SU-DHL-6 (cell line): Measurements from ENCODE around the gene TBPL1.

Source experiments
- H2AFZ ChIP-seq: fragments of 200-600 bp; sonication (generic); 2 replicates; pipeline ENCODE4 v1.6.1; 2014; ENCODE audit warnings: low read depth, mild to moderate bottlenecking, moderate library complexity, mixed read lengths, antibody characterized with exemption, low read length; ENCODE audit not compliant: severe bottlenecking
- H3F3A ChIP-seq: fragments of 200-600 bp; shearing (Covaris generic); 2 replicates; pipeline ENCODE4 v1.6.0; 2016; ENCODE audit warnings: antibody characterized with exemption, mild to moderate bottlenecking; ENCODE audit not compliant: insufficient read depth
- H3K27ac ChIP-seq: fragments of 200-600 bp; sonication (generic); 2 replicates; pipeline ENCODE4 v1.5.1; 2016; ENCODE audit warnings: low read depth, mild to moderate bottlenecking, low read length, moderate library complexity, mixed read lengths
- H3K27me3 ChIP-seq: fragments of 200-600 bp; sonication (generic), shearing (Covaris generic); 2 replicates; pipeline ENCODE4 v1.6.0; 2014; ENCODE audit warnings: mild to moderate bottlenecking, low read length
- H3K36me3 ChIP-seq: fragments of 200-600 bp; sonication (generic); 2 replicates; pipeline ENCODE4 v1.6.1; 2014; ENCODE audit warnings: mild to moderate bottlenecking, low read length, mixed read lengths
- H3K4me2 ChIP-seq: fragments of 300-600, 200-600 bp; shearing (Covaris generic), sonication (generic); 2 replicates; pipeline ENCODE4 v1.6.0; 2014; ENCODE audit warnings: low read length, low read depth, mild to moderate bottlenecking; ENCODE audit not compliant: poor library complexity, severe bottlenecking
- H3K4me3 ChIP-seq: fragments of 200-600 bp; sonication (generic); 2 replicates; pipeline ENCODE4 v1.5.1; 2014; ENCODE audit warnings: antibody characterized with exemption, low read length, mild to moderate bottlenecking, mixed read lengths; ENCODE audit not compliant: insufficient read depth, poor library complexity, severe bottlenecking
- H3K79me2 ChIP-seq: fragments of 200-600 bp; sonication (generic); 2 replicates; pipeline ENCODE4 v1.6.1; 2014; ENCODE audit warnings: mild to moderate bottlenecking, low read length, moderate library complexity; ENCODE audit not compliant: insufficient read depth
- H3K9ac ChIP-seq: fragments of 200-600 bp; sonication (generic); 2 replicates; pipeline ENCODE4 v1.7.0; 2014; ENCODE audit warnings: mild to moderate bottlenecking, low read length
- H3K9me2 ChIP-seq: fragments of 200-600 bp; sonication (generic); replicated peaks from 2 replicates; pipeline ENCODE4 v1.6.1; 2014; ENCODE audit warnings: low read length; ENCODE audit not compliant: insufficient read depth
- H3K9me3 ChIP-seq: fragments of 200-600 bp; sonication (generic); 2 replicates; pipeline ENCODE4 v1.6.1; 2014; ENCODE audit warnings: low read length, mixed read lengths; ENCODE audit not compliant: insufficient read depth
- H4K20me1 ChIP-seq: fragments of 200-600 bp; sonication (generic); 2 replicates; pipeline ENCODE4 v1.6.1; 2014; ENCODE audit warnings: low read depth, mild to moderate bottlenecking, antibody characterized with exemption, low read length, moderate library complexity, mixed read lengths
- EZH2phosphoT487 ChIP-seq: fragments of 200-600 bp; sonication (generic), shearing (Covaris generic); conservative IDR thresholded peaks from 2 replicates; pipeline ENCODE4 v1.6.1; 2018; ENCODE audit warnings: mild to moderate bottlenecking, antibody characterized with exemption, low read length, moderate library complexity, mixed read lengths
- TF ChIP-seq, protein P1 (sequence below): fragments of 200-600 bp; sonication (generic); IDR thresholded peaks from one replicate; pipeline ENCODE4 v1.5.1; 2017; ENCODE audit warnings: antibody characterized with exemption, mild to moderate bottlenecking, low read length, moderate library complexity; ENCODE audit not compliant: insufficient read depth, poor library complexity, severe bottlenecking

The TBPL1 gene

DNA sequence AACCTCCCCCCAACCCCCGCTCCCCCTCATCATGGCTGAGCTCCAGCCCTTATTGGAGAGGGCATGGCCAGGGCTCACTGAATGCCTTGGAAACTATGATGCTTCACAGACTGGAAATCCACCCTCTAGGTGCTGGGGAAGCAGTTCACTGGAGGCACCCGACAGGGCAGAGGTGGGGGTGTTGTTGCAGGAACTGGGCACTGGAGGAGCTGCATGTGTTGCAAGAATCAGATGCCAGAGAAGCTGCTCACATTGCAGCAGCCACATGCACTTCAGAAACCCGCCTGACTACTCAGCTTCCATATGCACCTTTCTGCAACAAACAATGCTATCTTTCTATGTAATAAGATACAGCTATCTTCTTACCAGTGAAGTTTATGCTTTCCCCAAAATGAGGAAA lies 7.9 kb upstream of the TBPL1 start:
- Histone ChIP-seq H3K27me3 (no peaks in the 10 kb centered on the region), H2AFZ (no peak overlapping the region), H3K4me3 (no peak overlapping the region), H3K9me2 (no peaks in the 10 kb centered on the region), H3F3A (no peaks in the 10 kb centered on the region), H3K4me2 (no peak overlapping the region), H4K20me1 (no peaks in the 10 kb centered on the region), H3K36me3 (no peaks in the 10 kb centered on the region), H3K9me3 (no peaks in the 10 kb centered on the region), H3K79me2 (no peaks in the 10 kb centered on the region), H3K9ac (no peak overlapping the region), H3K27ac (no peak overlapping the region)
- no peak for TF ChIP-seq EZH2phosphoT487
- TF ChIP-seq, protein P1, sequence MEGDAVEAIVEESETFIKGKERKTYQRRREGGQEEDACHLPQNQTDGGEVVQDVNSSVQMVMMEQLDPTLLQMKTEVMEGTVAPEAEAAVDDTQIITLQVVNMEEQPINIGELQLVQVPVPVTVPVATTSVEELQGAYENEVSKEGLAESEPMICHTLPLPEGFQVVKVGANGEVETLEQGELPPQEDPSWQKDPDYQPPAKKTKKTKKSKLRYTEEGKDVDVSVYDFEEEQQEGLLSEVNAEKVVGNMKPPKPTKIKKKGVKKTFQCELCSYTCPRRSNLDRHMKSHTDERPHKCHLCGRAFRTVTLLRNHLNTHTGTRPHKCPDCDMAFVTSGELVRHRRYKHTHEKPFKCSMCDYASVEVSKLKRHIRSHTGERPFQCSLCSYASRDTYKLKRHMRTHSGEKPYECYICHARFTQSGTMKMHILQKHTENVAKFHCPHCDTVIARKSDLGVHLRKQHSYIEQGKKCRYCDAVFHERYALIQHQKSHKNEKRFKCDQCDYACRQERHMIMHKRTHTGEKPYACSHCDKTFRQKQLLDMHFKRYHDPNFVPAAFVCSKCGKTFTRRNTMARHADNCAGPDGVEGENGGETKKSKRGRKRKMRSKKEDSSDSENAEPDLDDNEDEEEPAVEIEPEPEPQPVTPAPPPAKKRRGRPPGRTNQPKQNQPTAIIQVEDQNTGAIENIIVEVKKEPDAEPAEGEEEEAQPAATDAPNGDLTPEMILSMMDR: no peak

DNA sequence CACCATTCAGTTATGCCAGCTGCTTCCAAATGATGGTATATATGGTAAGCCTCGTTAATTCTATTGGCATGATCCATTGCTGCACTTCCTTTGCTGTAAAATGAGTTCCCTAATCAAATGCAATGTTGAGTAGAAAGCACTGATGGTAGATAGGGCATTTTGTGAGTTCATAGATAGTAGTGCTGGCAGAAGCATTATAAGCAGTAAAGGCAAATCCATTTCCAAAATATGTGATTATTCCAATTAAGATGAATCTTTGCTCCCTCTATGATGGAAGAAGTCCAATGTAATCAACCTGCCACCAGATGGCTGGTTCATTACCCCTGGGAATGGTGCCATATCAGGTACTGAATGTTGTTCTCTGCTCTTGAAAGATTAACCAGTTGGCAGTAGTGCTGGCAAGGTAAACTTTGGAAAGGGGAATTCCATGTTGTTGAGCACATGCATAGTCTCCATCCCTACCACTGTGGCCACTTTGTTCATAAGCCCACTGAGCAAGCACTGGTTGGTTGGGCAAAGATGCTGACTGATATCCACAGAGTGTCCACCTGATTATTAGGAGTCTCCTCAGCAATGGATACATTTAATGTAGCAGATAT lies 5.6 kb upstream of the TBPL1 start:
- Histone ChIP-seq H3K79me2 (no peaks in the 10 kb centered on the region), H3K4me2 (no peak overlapping the region), H3K27ac (no peak overlapping the region), H3K27me3 (no peaks in the 10 kb centered on the region), H3K9me2 (no peaks in the 10 kb centered on the region), H4K20me1 (no peaks in the 10 kb centered on the region), H3K36me3 (no peaks in the 10 kb centered on the region), H3K9me3 (no peaks in the 10 kb centered on the region), H2AFZ (no peak overlapping the region), H3K9ac (no peak overlapping the region), H3F3A (peaks cover 4% of the 10 kb centered on the region; the same call in 1 of the 2 replicates), H3K4me3 (no peak overlapping the region)
- TF ChIP-seq, protein P1: no peak
- no peak for TF ChIP-seq EZH2phosphoT487

DNA sequence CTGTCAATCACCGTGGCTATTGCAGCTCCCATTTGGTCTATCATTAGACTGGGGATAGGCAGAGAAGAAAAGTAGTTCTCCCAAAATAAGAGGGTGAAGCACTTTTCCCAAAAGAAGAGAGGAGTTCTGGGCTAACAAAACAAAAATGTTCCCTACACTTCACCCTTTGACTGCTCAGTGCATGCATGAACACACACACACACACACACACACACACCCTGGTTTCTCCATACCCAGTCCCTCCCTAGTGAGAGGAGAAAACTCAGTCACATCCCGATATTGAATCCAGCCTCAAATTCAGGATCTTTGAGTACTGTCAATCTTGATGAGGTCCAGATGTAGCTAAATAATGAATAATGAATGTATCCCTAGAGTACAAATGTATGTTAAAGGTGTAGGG lies 4.6 kb upstream of the TBPL1 start:
- TF ChIP-seq, protein P1: no peak
- TF ChIP-seq EZH2phosphoT487: no peak
- Histone ChIP-seq H3K79me2 (peaks cover 4% of the 10 kb centered on the region), H3K9me3 (no peaks in the 10 kb centered on the region), H3F3A (peaks cover 8% of the 10 kb centered on the region; the same call in 1 of the 2 replicates), H3K4me3 (no peak overlapping the region), H3K27ac (no peak overlapping the region), H2AFZ (no peak overlapping the region), H3K9me2 (no peaks in the 10 kb centered on the region), H4K20me1 (no peaks in the 10 kb centered on the region), H3K36me3 (no peaks in the 10 kb centered on the region), H3K9ac (no peak overlapping the region), H3K4me2 (no peak overlapping the region), H3K27me3 (no peaks in the 10 kb centered on the region)
